Measurements from ENCODE around the gene ELOVL6. TPM values are rescaled to one million over a fixed set of nuclear protein-coding genes. Genes with fewer than 3 reads are reported as not detected.

The ELOVL6 gene
- total and polyA plus RNA-seq, 10 of the 15 experiments (the other 5 are each of a cell fraction or from before 2014, with no cell fraction given): 3.9 to 33.5 (median 8.1) TPM

DNA sequence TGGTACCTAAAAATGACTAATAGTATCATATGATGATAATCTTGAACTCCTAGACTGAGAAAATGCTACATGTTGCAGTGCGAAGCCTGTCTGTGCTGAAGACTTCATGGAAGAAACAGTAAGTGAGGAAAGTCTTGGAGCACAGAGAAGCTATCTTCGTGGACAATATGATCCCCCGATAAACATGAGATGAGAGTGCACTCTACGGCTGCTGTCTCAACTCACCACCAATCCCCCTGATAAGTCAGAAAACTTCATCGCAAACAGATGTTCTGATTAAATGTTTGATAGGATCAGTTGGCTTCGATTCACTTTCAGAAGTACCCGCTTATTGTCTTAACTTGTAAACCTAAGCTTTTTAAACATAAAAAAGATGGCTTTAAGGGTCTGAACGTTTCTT is 130.2 kb downstream of the ELOVL6 start:
- no peak for DNase-seq (ENCODE audit: low read depth, low spot score)
- Histone ChIP-seq H3K27ac (ENCODE audit: control insufficient read depth, insufficient read depth) (no peak overlapping the region), H3K4me3 (no peak overlapping the region), H3K4me1 (ENCODE audit: control insufficient read depth, insufficient read depth, low read length) (no peaks in the 10 kb centered on the region), H3K79me2 (ENCODE audit: control insufficient read depth, insufficient read depth, low read length) (no peaks in the 10 kb centered on the region), H3K4me2 (ENCODE audit: control insufficient read depth, insufficient read depth) (no peak overlapping the region), H3K9me3 (replicated peaks; ENCODE audit: control insufficient read depth, insufficient read depth, low read length) (no peaks in the 10 kb centered on the region), H4K20me1 (ENCODE audit: control insufficient read depth, insufficient read depth) (no peaks in the 10 kb centered on the region), H2AFZ (ENCODE audit: control insufficient read depth, low read depth, low read length) (no peak overlapping the region), H3K36me3 (ENCODE audit: control insufficient read depth in 2 of 2, insufficient read depth in 2 of 2, low read length in 1 of 2) (no peaks in the 10 kb centered on the region; a peak in 1 of 4 replicates), H3K27me3 (replicated peaks in 1 of 2; ENCODE audit: control insufficient read depth in 2 of 2, insufficient read depth in 2 of 2, low read length in 1 of 2) (no peaks in the 10 kb centered on the region), H3K9ac (ENCODE audit: control insufficient read depth, insufficient read depth, low read length) (no peak overlapping the region)
- in situ Hi-C loops (cut with MboI): no loop called here
- SMC1A ChIA-PET (ENCODE audit: uncharacterized antibody, unreplicated experiment): interaction anchor here (0.6 to 1.7 kb wide), 5 partner anchors 9 to 115 kb away, joined by 3 to 6 read pairs (median 3); no protein-coding TSS in a partner anchor
- ATAC-seq: no peak
- TF ChIP-seq YBX1 (IDR thresholded peaks at IDR 0.05): no peak
- TF ChIP-seq, protein P1, sequence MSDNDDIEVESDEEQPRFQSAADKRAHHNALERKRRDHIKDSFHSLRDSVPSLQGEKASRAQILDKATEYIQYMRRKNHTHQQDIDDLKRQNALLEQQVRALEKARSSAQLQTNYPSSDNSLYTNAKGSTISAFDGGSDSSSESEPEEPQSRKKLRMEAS (IDR thresholded peaks at IDR 0.05; ENCODE audit: low read depth, low read length): no peak
- RAD21 ChIA-PET (ENCODE audit: unreplicated experiment): interaction anchor here (0.6 kb wide), 1 partner anchor 13 kb away, joined by 3 read pairs; no protein-coding TSS in a partner anchor
- POLR2A ChIA-PET: interaction anchor here (0.6 to 0.9 kb wide), 2 partner anchors 10 to 393 kb away, joined by 3 to 5 read pairs; no protein-coding TSS in a partner anchor
- intact Hi-C loops (cut with micrococcal nuclease; ENCODE audit: unreplicated experiment): no loop called here
- BruUV-seq (replicated peaks): no TSS peak
- CTCF ChIA-PET: interaction anchor here (1.0 kb wide), 1 partner anchor 19 kb away, joined by 3 read pairs; no protein-coding TSS in a partner anchor
- no peak for FAIRE-seq
- WGBS (ENCODE audit: insufficient coverage, insufficient replicate concordance, low lambda C conversion rate, missing lambda C conversion rate): 85% methylated on average over 8 of the region's 8 CpGs

- CTCF ChIA-PET: interaction anchor here (1.0 to 4.5 kb wide), 3 partner anchors 14 to 58 kb away, joined by 3 to 33 read pairs (median 4); no protein-coding TSS in a partner anchor
- Histone ChIP-seq H3K79me2 (ENCODE audit: control insufficient read depth, insufficient read depth, low read length) (no peaks in the 10 kb centered on the region), H3K9me3 (replicated peaks; ENCODE audit: control insufficient read depth, insufficient read depth, low read length) (no peaks in the 10 kb centered on the region), H2AFZ (ENCODE audit: control insufficient read depth, low read depth, low read length) (no peak overlapping the region), H3K4me1 (ENCODE audit: control insufficient read depth, insufficient read depth, low read length) (peaks cover 6% of the 10 kb centered on the region), H3K4me3 (no peak overlapping the region), H3K27me3 (replicated peaks in 1 of 2; ENCODE audit: control insufficient read depth in 2 of 2, insufficient read depth in 2 of 2, low read length in 1 of 2) (no peaks in the 10 kb centered on the region), H4K20me1 (ENCODE audit: control insufficient read depth, insufficient read depth) (no peaks in the 10 kb centered on the region), H3K36me3 (ENCODE audit: control insufficient read depth in 2 of 2, insufficient read depth in 2 of 2, low read length in 1 of 2) (no peaks in the 10 kb centered on the region), H3K4me2 (ENCODE audit: control insufficient read depth, insufficient read depth) (no peak overlapping the region), H3K27ac (ENCODE audit: control insufficient read depth, insufficient read depth) (no peak overlapping the region), H3K9ac (ENCODE audit: control insufficient read depth, insufficient read depth, low read length) (no peak overlapping the region)
- DNase-seq (ENCODE audit: low read depth, low spot score) (no peak), ATAC-seq (no peak), FAIRE-seq (no peak)
- 80% methylated on average over 2 of the region's 2 CpGs for WGBS (ENCODE audit: insufficient coverage, insufficient replicate concordance, low lambda C conversion rate, missing lambda C conversion rate)
- in situ Hi-C loops (cut with MboI) (no loop called here), intact Hi-C loops (cut with micrococcal nuclease; ENCODE audit: unreplicated experiment) (no loop called here)
- RAD21 ChIA-PET (ENCODE audit: unreplicated experiment): no interaction called here
- BruUV-seq (replicated peaks): no TSS peak
- TF ChIP-seq ZNF217 (IDR thresholded peaks at IDR 0.05) (no peak), MTA3 (IDR thresholded peaks at IDR 0.05; ENCODE audit: borderline replicate concordance, low read length) (no peak), PAX5 (IDR thresholded peaks at IDR 0.05; ENCODE audit: borderline replicate concordance, low read depth, low read length) (no peak)
- SMC1A ChIA-PET (ENCODE audit: uncharacterized antibody, unreplicated experiment): interaction anchor here (1.0 to 3.4 kb wide), 8 partner anchors 9 to 134 kb away, joined by 3 to 18 read pairs (median 3); partner anchors contain the start of gene ELOVL6
- POLR2A ChIA-PET: no interaction called here
Measured at GRCh38 chr4:110064934-110065333, 133.5 kb downstream of the ELOVL6 start.
